K562 (cell line): Measurements from ENCODE around the gene HIPK2. TPM values are rescaled to one million over a fixed set of nuclear protein-coding genes. Genes with fewer than 3 reads are reported as not detected.

ENCODE experiments used
- ARHGAP35 ChIP-seq: fragments of 450-650 bp; IDR thresholded peaks from 2 replicates; pipeline ENCODE4 v1.6.1; 2018; ENCODE audit not compliant: partially characterized antibody
- CBX1 ChIP-seq: sonication (generic); IDR thresholded peaks from 2 replicates; pipeline ENCODE4 v1.6.1; 2016; ENCODE audit warnings: antibody characterized with exemption, low read depth, mild to moderate bottlenecking
- DMBX1 ChIP-seq: fragments of 250-450 bp; sonication (Bioruptor Pico); IDR thresholded peaks from 2 replicates; pipeline ENCODE4 v1.8.0; 2022; ENCODE audit warnings: inconsistent platforms, mild to moderate bottlenecking, moderate library complexity, borderline replicate concordance
- ESRRA ChIP-seq: fragments of 450-650 bp; IDR thresholded peaks from 2 replicates; pipeline ENCODE4 v1.6.1; 2014; ENCODE audit warnings: low read depth, mild to moderate bottlenecking, moderate library complexity, borderline replicate concordance
- FOXA1 ChIP-seq: fragments of 450-650 bp; IDR thresholded peaks from 2 replicates; pipeline ENCODE4 v1.6.1; 2016; ENCODE audit warnings: mild to moderate bottlenecking, borderline replicate concordance
- HOXB6 ChIP-seq: fragments of 250-450 bp; sonication (Bioruptor Pico); IDR thresholded peaks from 2 replicates; pipeline ENCODE4 v1.5.1; 2022; ENCODE audit warnings: mild to moderate bottlenecking, borderline replicate concordance
- JUNB ChIP-seq: fragments of 450-650 bp; formaldehyde crosslinking; conservative IDR thresholded peaks from 2 replicates; pipeline ENCODE4 v1.4.0; 2020; ENCODE audit warnings: mild to moderate bottlenecking
- MNT ChIP-seq, 2 experiments: fragments of 450-650 bp; conservative IDR thresholded peaks; 2 replicates each; pipeline ENCODE4 v1.6.1; 2017; ENCODE audit warnings: mild to moderate bottlenecking in 2 of 2, moderate library complexity in 2 of 2
- NR4A1 ChIP-seq, 2 experiments: fragments of 250-450 bp in 1 of 2; fragments of 450-650 bp in 1 of 2; sonication (Bioruptor Pico) in 1 of 2; IDR thresholded peaks; 2 replicates each; pipeline versions ENCODE4 v1.4.0 to v1.6.1; 2016 to 2020; ENCODE audit warnings: mild to moderate bottlenecking in 2 of 2, missing compliant biosample characterization in 1 of 2, missing genetic modification characterization in 1 of 2, moderate library complexity in 1 of 2
- RNF2 ChIP-seq: sonication (generic); IDR thresholded peaks from 2 replicates; pipeline ENCODE4 v1.6.1; 2016
- TAF7 ChIP-seq: fragments of 450-650 bp; IDR thresholded peaks from 2 replicates; pipeline ENCODE4 v1.6.1; 2016; ENCODE audit warnings: missing genetic modification characterization, missing compliant biosample characterization
- TCF15 ChIP-seq: fragments of 250-450 bp; sonication (Bioruptor Pico); IDR thresholded peaks from 2 replicates; pipeline ENCODE4 v1.8.0; 2022; ENCODE audit warnings: moderate library complexity, mild to moderate bottlenecking, inconsistent platforms
- TOE1 ChIP-seq, 2 experiments: fragments of 450-650 bp in 1 of 2; sonication (generic) in 1 of 2; formaldehyde crosslinking in 1 of 2; IDR thresholded peaks; 2 replicates each; pipeline versions ENCODE4 v1.7.1 to v1.8.0; 2016 to 2022; ENCODE audit warnings: borderline replicate concordance in 2 of 2, mild to moderate bottlenecking in 2 of 2, antibody characterized with exemption in 1 of 2, inconsistent platforms in 1 of 2, low read depth in 1 of 2, missing genetic modification reagents in 1 of 2, moderate library complexity in 1 of 2
- TRIM28 ChIP-seq: fragments of 450-650 bp; IDR thresholded peaks from 2 replicates; pipeline ENCODE4 v1.6.1; 2017
- USF1 ChIP-seq: sonication (generic); formaldehyde crosslinking; IDR thresholded peaks from 2 replicates; pipeline ENCODE4 v1.9.0; 2022; ENCODE audit warnings: mild to moderate bottlenecking, missing genetic modification reagents
- ZNF263 ChIP-seq: sonication (generic); formaldehyde crosslinking; IDR thresholded peaks from 2 replicates; pipeline ENCODE4 v1.8.0; 2022; ENCODE audit warnings: mild to moderate bottlenecking, missing genetic modification reagents, borderline replicate concordance
- ZNF347 ChIP-seq: fragments of 450-650 bp; formaldehyde crosslinking; IDR thresholded peaks from 2 replicates; pipeline ENCODE4 v1.4.0; 2020; ENCODE audit warnings: low read depth, mild to moderate bottlenecking, moderate library complexity
- ZNF395 ChIP-seq: fragments of 200-800 bp; sonication (Bioruptor generic); IDR thresholded peaks from 2 replicates; pipeline ENCODE4 v1.6.1; 2017; ENCODE audit warnings: missing genetic modification characterization, missing compliant biosample characterization
- ZNF444 ChIP-seq: fragments of 250-450 bp; sonication (Bioruptor Pico); IDR thresholded peaks from 2 replicates; pipeline ENCODE4 v1.4.0; 2020; ENCODE audit warnings: mild to moderate bottlenecking, moderate library complexity
- polyA plus RNA-seq, 8 experiments: library from polyadenylated mRNA; depleted of rRNA in 4 of 8; stranded (reverse) in 5 of 8; unstranded in 3 of 8; fragments of >200 nt; fragmentation: Nextera tagmentation in 2 of 8; fragmentation: Illumina TruSeq in 1 of 8; extraction: Ambion mirVana in 2 of 8; extraction: Trizol in 1 of 8; gene quantifications; 2 replicates each; pipeline versions ENCODE4 v1.2.1 to v1.2.3, GENCODE V29; 2011 to 2014; ENCODE audit warnings: inconsistent platforms in 1 of 8, missing spikeins in 1 of 8
- total RNA-seq, 7 experiments: library from RNA; depleted of rRNA in 6 of 7; stranded (reverse); fragments of >200 nt in 6 of 7; fragmentation: Illumina TruSeq in 2 of 7; extraction: Trizol in 2 of 7; gene quantifications; 2 replicates each; pipeline versions ENCODE4 v1.2.1 to v1.2.3, GENCODE V29; 2011 to 2021; ENCODE audit warnings: low replicate concordance in 1 of 7
- TF ChIP-seq, protein P1 (sequence below): sonication (generic); formaldehyde crosslinking; IDR thresholded peaks from 2 replicates; pipeline ENCODE4 v1.8.0; 2022; ENCODE audit warnings: mild to moderate bottlenecking, missing genetic modification reagents
- TF ChIP-seq, protein P2 (sequence below): fragments of 250-450 bp; sonication (Bioruptor Pico); IDR thresholded peaks from 2 replicates; pipeline ENCODE4 v1.4.0; 2020; ENCODE audit warnings: mild to moderate bottlenecking, moderate library complexity

HIPK2 gene
- total and polyA plus RNA-seq, 9 of the 15 experiments (the other 6 are each of a cell fraction or from before 2014, with no cell fraction given) = 0.69 to 19.8 (median 5.1) TPM

DNA sequence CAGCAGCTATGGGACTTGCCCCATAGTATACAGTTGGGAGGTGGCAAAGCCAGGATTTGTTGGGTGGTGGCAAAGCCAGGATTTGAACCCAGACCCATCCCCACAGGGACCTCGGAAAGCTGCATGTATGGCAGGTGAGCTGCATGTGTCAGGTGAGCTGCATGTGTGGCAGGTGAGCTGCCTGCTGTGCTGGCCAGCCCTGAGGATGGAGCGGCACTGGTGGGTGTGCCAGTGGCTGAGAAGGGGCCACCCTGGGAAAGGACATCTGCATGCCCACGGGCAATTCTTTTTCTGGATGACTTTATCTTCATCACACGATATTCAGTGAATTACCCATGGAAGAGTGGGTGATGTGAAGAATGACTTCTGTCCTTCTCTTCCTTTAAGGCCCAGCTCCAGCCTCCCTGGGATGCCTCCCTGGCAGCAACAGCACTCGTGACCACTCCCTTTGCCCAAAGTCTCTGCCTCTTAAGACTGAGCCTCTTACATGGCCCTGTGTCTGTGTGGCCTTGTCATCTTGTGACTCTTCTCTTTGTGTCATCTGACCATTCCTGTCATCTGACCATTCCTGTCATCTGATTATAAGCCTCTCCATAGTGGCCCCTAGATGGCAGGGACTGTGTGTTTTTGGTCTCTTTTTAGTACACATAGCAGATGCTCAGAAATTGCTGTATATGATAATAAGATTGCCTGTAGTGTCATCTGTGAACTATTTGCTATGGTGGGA, 229.3 kb downstream of the HIPK2 start (continued):
- no peak; the same call in 1 of the 2 replicates for TF ChIP-seq ZNF395
- TF ChIP-seq ESRRA = no peak
- no peak for TF ChIP-seq ZNF444 (CRISPR knock-in tag)
- TF ChIP-seq JUNB (CRISPR knock-in tag) = no peak
- no peak for TF ChIP-seq ZNF263 (CRISPR knock-in tag)
- no peak for TF ChIP-seq ZNF347
- TF ChIP-seq, protein P1, sequence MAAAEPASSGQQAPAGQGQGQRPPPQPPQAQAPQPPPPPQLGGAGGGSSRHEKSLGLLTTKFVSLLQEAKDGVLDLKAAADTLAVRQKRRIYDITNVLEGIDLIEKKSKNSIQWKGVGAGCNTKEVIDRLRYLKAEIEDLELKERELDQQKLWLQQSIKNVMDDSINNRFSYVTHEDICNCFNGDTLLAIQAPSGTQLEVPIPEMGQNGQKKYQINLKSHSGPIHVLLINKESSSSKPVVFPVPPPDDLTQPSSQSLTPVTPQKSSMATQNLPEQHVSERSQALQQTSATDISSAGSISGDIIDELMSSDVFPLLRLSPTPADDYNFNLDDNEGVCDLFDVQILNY (CRISPR knock-in tag) = no peak
- 0 out of 2 replicates have a peak, but pooled peaks have one; percentile 25 for TF ChIP-seq TAF7 (tag)
- no peak for TF ChIP-seq HOXB6 (CRISPR knock-in tag)
- no peak for TF ChIP-seq ARHGAP35
- no peak for TF ChIP-seq TCF15 (CRISPR knock-in tag)
- no peak for TF ChIP-seq NR4A1 (CRISPR knock-in tag; IDR thresholded peaks at IDR 0.05)
- 0 out of 2 replicates have a peak, but pooled peaks have one; percentile 23 for TF ChIP-seq NR4A1 (tag; IDR thresholded peaks at IDR 0.05)
- no peak for TF ChIP-seq CBX1
- TF ChIP-seq DMBX1 (CRISPR knock-in tag) = no peak
- no peak for TF ChIP-seq TOE1 (IDR thresholded peaks at IDR 0.05; ENCODE audit: borderline replicate concordance)
- TF ChIP-seq TOE1 (CRISPR knock-in tag; IDR thresholded peaks at IDR 0.05; ENCODE audit: borderline replicate concordance, low read depth) = no peak
- peak; percentile 79 for TF ChIP-seq USF1 (CRISPR knock-in tag)
- TF ChIP-seq RNF2 = no peak
- TF ChIP-seq, protein P2, sequence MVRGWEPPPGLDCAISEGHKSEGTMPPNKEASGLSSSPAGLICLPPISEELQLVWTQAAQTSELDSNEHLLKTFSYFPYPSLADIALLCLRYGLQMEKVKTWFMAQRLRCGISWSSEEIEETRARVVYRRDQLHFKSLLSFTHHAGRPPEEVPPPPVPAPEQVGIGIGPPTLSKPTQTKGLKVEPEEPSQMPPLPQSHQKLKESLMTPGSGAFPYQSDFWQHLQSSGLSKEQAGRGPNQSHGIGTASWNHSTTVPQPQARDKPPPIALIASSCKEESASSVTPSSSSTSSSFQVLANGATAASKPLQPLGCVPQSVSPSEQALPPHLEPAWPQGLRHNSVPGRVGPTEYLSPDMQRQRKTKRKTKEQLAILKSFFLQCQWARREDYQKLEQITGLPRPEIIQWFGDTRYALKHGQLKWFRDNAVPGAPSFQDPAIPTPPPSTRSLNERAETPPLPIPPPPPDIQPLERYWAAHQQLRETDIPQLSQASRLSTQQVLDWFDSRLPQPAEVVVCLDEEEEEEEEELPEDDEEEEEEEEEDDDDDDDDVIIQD (CRISPR knock-in tag) = no peak
- TF ChIP-seq FOXA1 = no peak
- no peak for TF ChIP-seq MNT (conservative IDR thresholded peaks at IDR 0.05)
- TF ChIP-seq TRIM28 = no peak
